Heart left ventricle (tissue), 13 donors: ENCODE data around the gene SPTB.

Experiments used
- CTCF ChIP-seq, 12 donors: fragments of 200-600 bp; sonication (generic) in 4 of 12; IDR thresholded peaks; one replicate each; pipeline versions ENCODE4 v1.5.0 to v1.8.0; 2018 to 2022; ENCODE audit warnings: antibody characterized with exemption in 12 of 12, mild to moderate bottlenecking in 5 of 12
- POLR2A ChIP-seq, 2 donors: fragments of 450-650 bp; IDR thresholded peaks; one replicate each; pipeline ENCODE4 v1.6.1; 2017; ENCODE audit warnings: antibody characterized with exemption in 2 of 2, mild to moderate bottlenecking in 2 of 2, moderate library complexity in 2 of 2
- donor health status: ischemic (EF 13 %, LVEDD 7.1; RV severe dilation, severe dysfunction).
- donor health status: DM: no; HTN: yes; CAD: no.
- donor health status: DM: no; HTN: no; CAD: no.
- donor health status: ischemic (EF 25% LVEDD 6.9; RV normal size, moderate dysfunction).
- donor health status: ischemic (EF 25% LVEDD 5.7; RV mildly dilated, moderate dysfunction).
- donor health status: ischemic (EF 35%, LVEDD 5.7; RV mildly dilated, moderate dysfunction).
- donor health status: nonischemic (EF 11% LVEDD 7.7; RV severe dilation, severe dysfunction).
- donor health status: DM: yes; HTN: yes; CAD: no.
- donor health status: PGD.
- donor health status: ischemic (EF 29% LVEDD 5.4; RV normal size, mild dysfunction).
- donor health status: nonischemic (EF 23%, LVEDD 6.1; RV moderate dilation, normal function).

GRCh38 chr14:64747327-64747726 lies 132.4 kb downstream of the SPTB start:
- TF ChIP-seq CTCF (IDR thresholded peaks at IDR 0.05) = no peak
- no peak for TF ChIP-seq POLR2A (IDR thresholded peaks at IDR 0.05)
